ENCODE measurements around the gene RET.

DNA sequence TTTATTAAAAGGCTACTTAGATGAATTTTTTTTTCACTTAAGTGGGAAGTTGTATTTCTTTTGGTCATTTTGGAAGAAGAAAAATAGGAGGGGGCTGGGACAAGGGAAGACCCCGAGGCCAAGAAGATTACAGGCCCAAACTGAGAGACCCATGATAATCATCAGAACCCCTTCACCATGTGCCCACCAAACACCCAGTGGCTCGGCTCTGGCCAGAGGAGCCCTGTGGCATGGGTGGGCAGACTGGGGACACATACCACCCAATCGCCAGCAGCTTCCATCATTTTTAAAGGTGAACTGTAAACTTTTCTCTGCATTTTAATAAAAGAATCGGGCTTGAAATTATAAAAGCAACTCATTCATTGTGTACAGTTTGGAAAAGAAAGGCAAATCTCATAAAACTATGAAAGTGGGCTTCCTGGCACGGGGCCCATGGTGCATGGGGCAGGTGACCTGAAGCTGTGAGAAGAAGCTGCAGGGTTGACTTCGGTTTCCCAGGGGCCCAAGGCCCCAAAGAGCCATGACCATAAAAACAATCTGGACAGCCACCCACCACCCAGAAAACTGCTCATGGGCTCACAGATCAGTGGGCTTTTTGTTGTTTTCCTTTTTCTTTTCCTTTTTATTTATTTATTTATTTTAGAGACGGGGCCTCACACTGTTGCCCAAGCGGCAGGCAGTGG, 29.4 kb upstream of the RET start:
- TF ChIP-seq, protein P1, sequence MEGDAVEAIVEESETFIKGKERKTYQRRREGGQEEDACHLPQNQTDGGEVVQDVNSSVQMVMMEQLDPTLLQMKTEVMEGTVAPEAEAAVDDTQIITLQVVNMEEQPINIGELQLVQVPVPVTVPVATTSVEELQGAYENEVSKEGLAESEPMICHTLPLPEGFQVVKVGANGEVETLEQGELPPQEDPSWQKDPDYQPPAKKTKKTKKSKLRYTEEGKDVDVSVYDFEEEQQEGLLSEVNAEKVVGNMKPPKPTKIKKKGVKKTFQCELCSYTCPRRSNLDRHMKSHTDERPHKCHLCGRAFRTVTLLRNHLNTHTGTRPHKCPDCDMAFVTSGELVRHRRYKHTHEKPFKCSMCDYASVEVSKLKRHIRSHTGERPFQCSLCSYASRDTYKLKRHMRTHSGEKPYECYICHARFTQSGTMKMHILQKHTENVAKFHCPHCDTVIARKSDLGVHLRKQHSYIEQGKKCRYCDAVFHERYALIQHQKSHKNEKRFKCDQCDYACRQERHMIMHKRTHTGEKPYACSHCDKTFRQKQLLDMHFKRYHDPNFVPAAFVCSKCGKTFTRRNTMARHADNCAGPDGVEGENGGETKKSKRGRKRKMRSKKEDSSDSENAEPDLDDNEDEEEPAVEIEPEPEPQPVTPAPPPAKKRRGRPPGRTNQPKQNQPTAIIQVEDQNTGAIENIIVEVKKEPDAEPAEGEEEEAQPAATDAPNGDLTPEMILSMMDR (IDR thresholded peaks at IDR 0.05) = no peak
- TF ChIP-seq POLR2A (IDR thresholded peaks at IDR 0.05) (no peak), POLR2AphosphoS5 (IDR thresholded peaks at IDR 0.05) (no peak)
